HG03025 (cell line): ENCODE results near the gene MYL6.
A peak's percentile ranks its signal among the peaks of the same experiment; 100 is the strongest.

Source experiments
- ATAC-seq: cut with Tn5 transposase; IDR thresholded peaks from one replicate; pipeline ENCODE4 v1.9.1; 2021; ENCODE audit warnings: mild to moderate bottlenecking, moderate library complexity; ENCODE audit not compliant: unreplicated experiment, low FRiP score

MYL6 gene

DNA sequence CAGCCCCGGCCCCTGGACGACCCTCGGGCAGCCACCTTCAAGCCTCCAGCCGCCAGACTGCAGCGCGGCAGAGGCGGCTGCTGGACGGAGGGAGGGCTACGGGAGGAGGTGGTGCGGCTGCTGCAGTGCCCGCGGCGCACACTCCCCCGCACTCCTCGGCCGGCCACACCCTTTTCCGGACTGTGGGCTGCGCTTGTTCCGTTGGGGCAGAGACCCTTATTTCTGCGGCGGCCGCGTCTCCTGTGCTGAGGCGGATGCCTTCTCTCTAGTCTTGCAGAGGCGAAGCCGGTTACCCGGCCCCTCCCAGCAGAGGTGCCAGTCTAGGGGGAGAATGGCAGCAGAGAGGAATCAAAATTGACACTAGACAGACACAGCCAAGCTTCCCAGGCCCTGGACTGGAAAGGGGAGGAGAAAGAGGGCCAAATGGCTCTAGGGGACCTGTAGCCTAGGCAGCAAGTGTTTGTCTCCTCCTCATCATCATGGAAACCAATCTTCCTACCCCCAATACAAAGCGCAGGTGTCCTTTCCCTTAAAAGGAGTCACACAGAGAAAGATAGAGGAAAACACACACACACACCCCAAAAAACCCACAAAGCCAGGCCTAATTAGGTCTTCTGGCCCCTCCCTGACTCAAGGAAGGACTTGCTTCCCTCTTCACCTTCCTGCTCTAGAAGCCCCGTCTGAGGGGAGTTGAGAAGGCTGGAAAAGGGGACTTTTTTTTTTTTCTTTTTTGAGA is 28.8 kb upstream of the MYL6 start:
- ATAC-seq: no peak

DNA sequence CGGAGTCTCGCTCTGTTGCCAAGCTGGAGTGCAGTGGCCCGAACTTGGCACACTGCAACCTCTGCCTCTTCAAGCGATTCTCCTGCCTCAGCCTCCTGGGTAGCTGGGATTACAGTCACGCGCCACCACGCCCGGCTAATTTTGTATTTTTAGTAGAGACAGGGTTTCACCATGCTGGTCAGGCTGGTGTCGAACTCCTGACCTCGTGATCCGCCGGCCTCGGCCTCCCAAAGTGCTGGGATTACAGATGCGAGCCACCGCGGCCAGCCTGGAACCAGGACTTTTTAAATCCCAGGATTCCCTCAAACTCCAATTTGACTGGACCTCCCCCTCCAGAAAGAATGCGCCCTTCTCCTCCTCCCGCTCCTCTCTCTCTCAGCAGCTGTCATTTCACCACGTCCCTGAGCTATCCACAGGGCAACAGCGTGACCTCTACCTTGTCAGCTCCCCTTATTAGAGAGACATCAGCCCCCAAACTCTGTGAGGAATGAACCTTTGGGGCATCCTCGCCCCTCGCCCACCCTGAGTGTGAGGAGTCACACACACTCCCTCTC is 28.1 kb upstream of the MYL6 start:
- ATAC-seq: no peak

DNA sequence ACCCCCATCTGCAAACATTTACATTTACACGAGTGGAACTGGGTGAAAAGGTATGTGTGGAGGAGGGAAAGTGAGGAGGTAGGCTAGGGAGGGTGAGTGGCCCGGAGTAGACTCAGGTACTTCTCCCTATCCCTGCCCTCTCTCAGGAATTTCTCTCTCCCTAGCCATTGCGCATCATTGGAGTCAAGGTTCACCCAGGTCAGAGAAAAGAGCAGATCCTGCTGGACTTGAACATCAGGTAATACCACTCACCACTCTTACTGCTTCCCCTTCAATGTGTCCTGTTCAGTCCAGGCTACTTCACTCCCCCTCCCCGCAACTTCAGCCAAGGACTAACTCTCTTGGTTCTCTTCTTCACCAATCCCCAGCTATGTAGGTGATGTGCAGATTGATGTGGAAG is 27.3 kb upstream of the MYL6 start:
- ATAC-seq: no peak

DNA sequence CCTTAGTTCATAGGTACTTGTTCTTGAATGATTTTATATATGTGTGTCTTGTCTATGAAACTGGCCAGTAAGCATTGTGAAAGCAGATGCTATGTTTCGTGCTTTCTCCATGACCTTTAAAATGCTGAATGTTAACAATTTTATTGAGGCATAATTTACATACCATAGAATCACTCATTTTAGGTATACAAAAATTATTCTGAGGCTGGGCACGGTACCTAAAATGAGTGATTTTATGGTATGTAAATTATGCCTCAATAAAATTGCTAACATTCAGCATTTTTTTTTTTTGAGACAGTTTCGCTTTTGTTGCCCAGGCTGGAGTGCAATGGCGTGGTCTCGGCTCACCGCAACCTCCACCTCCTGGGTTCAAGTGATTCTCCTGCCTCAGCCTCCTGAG is 23.3 kb upstream of the MYL6 start:
- ATAC-seq: no peak

DNA sequence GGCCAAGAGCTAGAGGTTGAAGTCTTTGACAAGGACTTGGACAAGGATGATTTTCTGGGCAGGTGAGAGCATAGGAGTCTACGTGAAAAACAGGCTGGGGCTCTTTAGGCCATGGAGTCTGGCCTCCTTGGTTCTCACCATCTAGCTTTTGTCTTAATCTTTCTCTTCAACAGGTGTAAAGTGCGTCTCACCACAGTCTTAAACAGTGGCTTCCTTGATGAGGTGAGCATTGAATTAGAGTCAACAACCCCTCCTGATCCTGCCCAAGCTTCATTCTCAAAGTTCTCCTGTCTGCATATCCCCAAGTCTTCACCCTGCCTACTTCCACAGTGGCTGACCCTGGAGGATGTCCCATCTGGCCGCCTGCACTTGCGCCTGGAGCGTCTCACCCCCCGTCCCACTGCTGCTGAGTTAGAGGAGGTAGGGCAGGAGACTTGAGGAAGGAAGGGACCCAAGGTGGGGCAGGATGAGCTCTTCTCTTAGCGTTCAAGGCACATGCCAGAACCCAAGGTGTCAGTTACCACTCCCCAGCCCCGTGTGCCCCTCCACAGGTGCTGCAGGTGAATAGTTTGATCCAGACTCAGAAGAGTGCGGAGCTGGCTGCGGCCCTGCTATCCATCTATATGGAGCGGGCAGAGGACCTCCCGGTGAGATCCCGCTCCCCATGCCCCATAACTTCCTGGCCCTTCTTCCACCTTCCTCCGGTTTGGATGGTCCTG is 20.1 kb upstream of the MYL6 start:
- no peak for ATAC-seq

DNA sequence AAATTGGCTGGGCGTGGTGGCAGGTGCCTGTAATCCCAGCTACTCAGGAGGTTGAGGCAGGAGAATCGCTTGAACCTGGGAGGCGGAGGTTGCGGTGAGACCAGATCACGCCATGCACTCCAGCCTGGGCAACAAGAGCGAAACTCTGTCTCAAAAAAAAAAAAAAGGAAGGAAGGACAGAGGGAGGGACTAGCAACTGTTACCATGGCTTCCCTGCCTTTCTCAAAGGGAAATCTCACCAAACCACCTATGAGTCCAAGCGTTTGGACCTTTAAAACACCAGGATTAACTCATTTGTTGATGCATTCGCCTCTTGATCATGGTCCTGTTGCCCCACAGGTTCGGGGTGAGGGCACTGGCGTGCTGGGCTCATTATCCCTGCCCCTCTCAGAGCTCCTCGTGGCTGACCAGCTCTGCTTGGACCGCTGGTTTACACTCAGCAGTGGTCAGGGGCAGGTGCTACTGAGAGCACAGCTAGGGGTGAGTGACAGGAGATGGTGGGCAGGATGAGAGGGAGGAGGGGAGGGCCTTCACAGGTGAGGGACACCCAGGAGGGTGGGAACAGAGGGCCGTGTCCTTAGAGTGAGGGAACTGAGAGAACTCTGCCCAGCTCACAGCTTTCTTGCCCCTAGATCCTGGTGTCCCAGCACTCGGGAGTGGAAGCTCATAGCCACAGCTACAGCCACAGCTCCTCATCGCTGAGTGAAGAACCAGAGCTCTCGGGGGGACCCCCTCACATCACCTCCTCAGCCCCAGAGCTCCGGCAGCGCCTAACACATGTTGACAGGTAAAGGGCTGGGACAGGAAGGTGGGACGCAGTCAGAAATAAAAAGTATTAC is 16.0 kb upstream of the MYL6 start:
- ATAC-seq: no peak

DNA sequence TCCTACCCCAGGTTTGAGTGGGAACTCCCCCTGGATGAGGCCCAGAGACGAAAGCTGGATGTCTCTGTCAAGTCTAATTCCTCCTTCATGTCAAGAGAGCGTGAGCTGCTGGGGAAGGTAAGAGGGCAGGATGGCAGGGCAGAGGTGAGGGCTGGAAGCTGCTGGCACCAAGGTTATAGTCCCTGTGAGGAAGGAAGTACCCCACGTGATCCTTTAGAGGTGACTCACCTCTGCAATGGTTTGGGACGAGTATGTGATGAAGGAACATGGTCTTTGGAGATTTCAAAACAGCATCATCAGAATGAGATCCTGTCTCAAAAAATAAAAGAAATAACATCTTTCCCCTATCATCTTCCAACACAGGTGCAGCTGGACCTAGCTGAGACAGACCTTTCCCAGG is 14.9 kb upstream of the MYL6 start:
- no peak for ATAC-seq

DNA sequence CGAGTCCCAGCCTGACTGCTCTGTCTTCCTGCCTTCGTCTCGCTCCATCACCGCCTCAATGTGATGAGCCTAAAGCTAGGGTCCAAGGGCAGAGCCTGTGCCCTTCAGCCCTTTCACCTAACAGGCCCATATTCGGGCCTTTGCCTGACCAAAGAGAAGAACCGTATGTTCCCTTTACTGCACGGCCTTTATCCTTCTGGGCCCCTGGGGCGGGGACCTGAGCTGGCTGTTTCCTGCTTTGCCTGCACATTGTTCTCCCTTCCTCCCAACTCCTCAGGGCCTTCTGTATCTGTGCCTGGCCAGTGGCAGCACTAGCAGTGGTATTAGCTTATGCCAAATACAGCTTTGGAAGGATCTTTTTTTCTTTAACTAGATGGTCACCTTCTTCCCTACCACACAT is 14.3 kb upstream of the MYL6 start:
- ATAC-seq: no peak

DNA sequence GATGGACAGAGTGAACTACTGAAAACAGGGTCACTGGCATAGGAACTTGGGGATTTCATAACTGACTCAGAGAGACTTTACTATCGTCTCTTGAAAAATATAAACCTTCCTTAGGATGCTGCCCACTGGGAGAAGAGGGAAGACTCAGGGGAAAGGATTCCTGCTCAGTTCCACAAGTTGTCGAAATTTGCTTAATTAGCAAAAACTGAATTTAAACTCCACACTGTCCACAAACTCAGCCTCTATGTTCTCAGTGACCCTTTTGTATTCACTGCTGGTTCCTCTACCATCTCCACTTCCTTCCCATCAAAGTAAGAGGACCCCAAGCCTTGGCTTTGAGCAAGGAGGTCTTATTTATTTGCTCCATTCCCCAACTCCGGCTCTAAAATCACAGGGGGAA is 12.9 kb upstream of the MYL6 start:
- no peak for ATAC-seq

DNA sequence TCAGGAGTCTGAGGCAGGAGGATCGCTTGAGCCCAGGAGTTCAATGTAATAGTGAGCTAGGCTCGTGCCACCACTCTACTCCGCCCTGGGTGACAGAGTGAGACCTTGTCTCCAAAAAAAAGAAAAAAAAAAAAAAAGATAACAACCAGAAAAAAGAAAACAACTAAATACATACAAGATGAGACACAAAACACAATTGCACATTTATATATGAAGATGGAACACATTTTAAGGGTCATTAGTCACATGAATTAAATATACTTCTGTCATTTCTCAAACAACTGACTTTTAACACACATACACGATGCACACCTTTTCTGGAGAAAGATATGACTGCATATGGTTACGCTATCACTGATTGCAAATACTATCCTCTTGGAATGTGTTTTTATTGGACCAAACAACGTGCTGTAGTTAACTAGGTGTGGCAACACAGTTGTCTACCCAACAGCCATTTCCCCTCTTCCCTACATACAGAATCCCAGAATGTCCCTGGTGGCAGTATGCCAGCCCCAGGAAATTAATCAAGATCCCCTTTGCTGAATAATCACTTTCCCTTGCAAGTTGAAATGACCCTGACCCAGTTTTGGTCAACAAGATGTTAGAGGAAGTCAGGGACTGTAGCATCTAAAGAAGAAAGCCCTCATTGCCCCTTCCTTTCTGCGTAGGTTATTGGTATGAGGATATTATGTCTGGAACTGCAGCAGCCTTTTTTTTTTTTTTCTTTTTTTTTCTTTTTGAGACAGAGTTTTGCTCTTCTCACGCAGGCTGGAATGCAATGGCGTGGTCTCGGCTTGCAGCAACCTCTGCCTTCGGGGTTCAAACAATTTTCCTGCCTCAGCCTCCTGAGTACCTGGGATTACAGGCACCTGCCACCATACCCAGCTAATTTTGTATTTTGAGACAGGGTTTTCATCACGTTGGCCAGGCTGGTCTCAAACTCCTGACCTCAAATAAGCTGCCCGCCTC is 11.4 kb upstream of the MYL6 start:
- no peak for ATAC-seq

DNA sequence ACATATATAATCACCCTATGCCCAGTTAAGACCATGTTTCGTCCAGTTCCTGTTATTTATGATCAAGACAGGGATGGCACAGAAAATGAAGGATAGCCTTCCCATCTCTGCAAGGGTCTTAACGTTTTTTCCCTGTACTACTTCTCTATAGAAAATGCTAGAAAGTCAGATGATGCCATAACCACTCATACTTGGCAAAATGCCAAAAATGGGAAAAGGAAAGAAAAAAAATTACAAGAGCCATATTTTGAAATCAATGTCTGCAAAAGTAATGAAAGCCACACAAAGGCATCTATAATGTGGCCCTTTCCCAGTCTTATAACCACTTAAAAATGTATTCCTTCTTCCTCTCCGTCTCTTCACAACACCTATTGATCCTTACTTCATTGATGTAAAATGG is 7.6 kb upstream of the MYL6 start:
- no peak for ATAC-seq

DNA sequence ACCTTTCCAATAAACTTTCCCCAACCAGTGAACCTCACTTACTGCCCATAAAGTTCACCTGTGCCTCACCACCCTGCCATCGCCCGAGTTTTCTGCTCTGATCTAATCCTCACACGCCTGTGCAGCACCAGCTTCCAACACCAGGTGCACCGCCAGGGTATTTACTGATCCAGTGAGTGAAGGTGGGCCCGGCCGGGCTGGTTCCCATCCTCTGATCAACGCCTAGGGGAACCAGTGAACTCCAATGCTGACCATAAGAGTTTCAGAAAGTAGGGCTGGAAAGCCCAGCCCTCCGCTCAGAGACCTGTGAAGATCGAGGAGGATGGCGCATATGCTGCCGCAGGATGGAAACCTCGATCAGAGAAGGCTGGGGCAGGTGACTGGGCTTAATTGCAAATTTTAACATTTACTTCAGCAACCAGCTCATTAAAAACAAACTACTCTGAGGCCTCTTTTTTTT is 6.5 kb upstream of the MYL6 start:
- peak; percentile 21 for ATAC-seq

DNA sequence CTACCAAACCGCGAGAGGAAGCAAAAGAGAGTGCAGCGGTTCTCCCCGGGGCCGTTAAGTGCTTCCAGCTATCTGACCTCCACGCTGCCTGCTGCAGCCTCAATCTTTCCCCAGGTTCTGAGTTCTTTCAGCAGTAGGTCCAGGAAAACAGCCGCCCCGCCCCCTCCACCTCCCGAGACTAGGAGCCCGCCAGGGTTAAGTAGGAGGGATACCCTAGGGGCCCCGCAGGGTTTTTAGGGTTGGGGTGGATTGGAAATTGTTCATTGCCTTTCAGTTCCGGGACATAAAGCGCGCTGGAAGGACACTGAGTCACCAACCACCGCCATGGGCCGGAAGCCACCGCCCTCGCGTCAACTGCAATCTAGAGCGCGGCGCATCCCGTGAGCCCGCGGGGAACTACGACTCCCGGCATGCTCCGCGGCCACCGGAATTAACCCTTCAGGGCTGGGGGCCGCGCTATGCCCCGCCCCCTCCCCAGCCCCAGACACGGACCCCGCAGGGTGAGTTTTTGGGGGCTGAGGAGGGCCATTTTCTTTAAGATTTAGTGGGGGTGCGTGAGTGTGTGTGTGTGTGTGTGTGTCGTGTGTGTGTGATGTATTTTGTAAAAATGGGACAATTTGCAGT is 5.9 kb upstream of the MYL6 start, which contains the start of gene MYL6B:
TSS of gene MYL6B (plus strand) at position 456 of the 624 bp plus-strand sequence. CDS start 1,332 bp downstream, outside the sequence.
- ATAC-seq: peak; percentile 73

DNA sequence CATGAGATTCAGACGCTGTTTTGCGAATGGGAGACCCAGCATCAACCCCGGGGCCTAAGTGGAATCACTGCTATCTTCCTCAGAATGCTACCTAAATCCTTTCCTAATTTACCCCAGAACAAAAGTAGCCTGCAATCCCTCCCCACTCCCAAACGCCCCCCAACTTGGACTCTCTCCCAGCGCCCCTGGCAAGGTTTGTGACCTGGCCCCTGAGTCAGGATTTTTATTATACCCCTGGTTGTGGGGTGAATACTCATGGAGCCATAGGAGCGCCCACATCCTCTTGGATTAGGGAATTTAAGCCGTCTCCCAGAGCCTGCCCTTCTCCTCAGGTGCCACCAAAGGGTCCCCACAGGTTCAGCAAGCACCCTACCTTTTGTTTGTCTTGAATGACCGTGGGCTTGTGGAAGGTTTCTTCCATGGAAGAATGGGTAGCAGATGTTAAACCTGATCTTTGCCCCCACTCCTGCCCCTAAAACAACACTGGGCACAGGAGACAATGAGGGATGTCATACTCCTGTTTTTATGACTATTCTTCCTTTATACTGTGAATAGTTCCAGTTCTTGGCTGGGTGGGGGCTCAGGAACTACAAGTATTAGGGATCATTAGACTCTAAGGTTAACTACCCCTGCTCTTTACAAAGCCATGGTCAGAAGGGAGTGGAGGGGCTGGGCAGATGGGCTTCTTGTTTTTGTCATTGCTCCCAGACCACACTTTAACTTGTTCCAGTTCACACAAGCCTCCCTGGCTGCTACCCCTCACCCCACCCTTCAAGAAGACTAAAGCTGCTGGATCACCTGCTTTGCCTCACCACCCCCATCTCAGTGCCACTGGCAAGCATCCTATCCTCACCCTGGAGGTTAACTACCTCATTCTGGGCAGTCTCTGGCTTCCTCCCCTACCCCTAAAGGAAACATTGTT is 5.1 kb upstream of the MYL6 start:
- ATAC-seq: no peak

DNA sequence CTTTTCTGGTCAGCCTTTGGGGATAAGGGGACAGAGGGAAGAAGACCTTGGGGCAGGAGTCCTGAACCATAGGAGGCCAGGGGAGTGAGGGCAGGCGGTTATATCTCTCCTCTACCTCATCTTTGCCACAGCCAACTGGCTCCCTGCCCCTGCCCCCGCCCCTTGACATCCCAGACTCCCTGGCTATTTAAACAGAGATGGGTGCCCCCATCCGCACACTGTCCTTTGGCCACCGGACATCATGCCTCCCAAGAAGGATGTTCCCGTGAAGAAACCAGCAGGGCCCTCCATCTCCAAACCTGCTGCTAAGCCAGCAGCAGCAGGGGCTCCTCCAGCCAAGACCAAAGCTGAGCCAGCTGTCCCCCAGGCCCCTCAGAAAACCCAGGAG is 4.5 kb upstream of the MYL6 start:
- ATAC-seq: no peak

DNA sequence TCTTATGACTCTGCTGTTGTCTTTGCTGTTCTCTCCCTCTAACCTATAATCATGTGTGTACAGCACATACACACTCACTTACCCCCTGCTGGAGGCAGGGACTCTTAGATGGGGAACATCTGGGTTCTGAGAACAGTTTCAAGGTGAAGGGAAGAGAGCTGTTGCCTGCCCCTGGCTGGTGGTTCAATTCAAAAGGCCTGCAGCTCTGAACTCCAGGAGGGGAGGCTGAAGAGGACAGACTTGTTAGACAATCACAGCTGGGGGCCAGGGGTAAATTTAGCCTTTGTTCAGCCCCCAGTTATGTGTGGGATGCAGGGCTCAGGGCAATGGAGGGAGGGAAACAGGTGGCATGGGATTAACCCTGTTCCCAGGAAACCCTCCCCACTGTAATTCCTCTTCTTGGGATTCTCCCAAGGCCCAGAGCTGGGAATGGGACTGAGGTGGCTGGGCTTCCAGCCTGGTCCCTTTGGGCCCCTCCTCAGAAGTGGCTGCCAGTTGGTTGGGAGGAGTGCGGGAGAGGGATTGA is 3.9 kb upstream of the MYL6 start:
- ATAC-seq: no peak

DNA sequence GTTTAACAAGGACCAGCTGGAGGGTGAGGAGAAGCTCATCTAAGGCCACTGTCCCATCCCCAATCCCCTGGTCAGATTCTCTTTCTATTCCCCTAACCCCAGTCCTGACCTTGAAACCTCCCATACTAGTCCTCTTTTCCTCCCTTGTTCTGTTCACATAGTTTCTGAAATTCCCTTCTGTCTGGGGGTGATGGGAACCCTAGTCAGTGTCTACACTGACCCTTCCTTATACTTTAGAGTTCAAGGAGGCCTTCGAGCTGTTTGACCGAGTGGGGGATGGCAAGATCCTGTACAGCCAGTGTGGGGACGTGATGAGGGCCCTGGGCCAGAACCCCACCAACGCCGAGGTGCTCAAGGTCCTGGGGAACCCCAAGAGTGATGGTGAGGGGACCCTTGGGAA is 3.3 kb upstream of the MYL6 start:
- ATAC-seq: no peak

DNA sequence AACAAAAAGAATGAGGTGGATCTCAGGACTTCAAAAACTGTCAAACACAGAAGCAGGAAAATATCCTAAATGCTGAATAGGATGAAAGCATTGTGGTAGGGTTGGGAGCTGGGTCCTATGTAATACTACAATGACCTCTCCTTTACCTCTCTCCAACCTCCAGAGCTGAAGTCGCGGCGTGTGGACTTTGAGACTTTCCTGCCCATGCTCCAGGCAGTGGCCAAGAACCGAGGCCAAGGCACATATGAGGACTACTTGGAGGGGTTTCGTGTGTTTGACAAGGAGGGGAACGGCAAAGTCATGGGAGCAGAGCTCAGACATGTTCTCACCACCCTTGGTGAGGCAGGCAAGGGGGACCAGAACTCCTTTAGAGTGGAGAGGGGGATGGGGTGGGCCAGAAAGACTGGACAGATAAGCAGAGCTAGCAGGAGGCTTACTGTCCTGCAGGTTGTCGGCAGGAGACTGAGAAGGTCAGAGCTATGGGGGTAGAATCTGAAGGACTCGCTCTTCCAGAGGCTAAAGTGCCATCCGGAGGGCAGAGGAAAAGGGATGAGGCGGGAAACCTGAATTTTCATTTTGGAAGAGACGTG is 2.8 kb upstream of the MYL6 start:
- no peak for ATAC-seq
